Loucy (cell line): ENCODE measurements around the gene ISM1.

Experiments
- H2AFZ ChIP-seq: fragments of 200-600 bp; sonication (generic); 2 replicates; pipeline ENCODE4 v1.6.0; 2016; ENCODE audit warnings: antibody characterized with exemption, mild to moderate bottlenecking, low read length, moderate library complexity
- H3F3A ChIP-seq: fragments of 200-600 bp; 2 replicates; pipeline ENCODE4 v1.6.0; 2016; ENCODE audit warnings: antibody characterized with exemption, low read depth, mild to moderate bottlenecking
- H3K27me3 ChIP-seq: fragments of 200-600 bp; sonication (generic); 2 replicates; pipeline ENCODE4 v1.6.1; 2014; ENCODE audit warnings: low read length, mild to moderate bottlenecking; ENCODE audit not compliant: insufficient read depth, poor library complexity, severe bottlenecking
- H3K36me3 ChIP-seq: fragments of 200-600 bp; sonication (generic); 2 replicates; pipeline ENCODE4 v1.6.1; 2016; ENCODE audit warnings: low read length; ENCODE audit not compliant: insufficient read depth
- H3K4me1 ChIP-seq: fragments of 200-600 bp; sonication (generic); 2 replicates; pipeline ENCODE4 v1.5.1; 2014; ENCODE audit warnings: low read length, mild to moderate bottlenecking; ENCODE audit not compliant: insufficient read depth, poor library complexity, severe bottlenecking
- H3K4me2 ChIP-seq: fragments of 200-600 bp; sonication (generic); 2 replicates; pipeline ENCODE4 v1.6.0; 2014; ENCODE audit warnings: antibody characterized with exemption, low read length, low read depth, mild to moderate bottlenecking; ENCODE audit not compliant: poor library complexity, severe bottlenecking
- H3K4me3 ChIP-seq: fragments of 200-600 bp; sonication (generic); 2 replicates; pipeline ENCODE4 v1.5.1; 2014; ENCODE audit warnings: low read length, mild to moderate bottlenecking, mixed read lengths; ENCODE audit not compliant: poor library complexity, severe bottlenecking
- H3K79me2 ChIP-seq: fragments of 200-600 bp; sonication (generic); 2 replicates; pipeline ENCODE4 v1.6.1; 2014; ENCODE audit warnings: low read length; ENCODE audit not compliant: insufficient read depth
- H3K9ac ChIP-seq: fragments of 200-600 bp; sonication (generic); 2 replicates; pipeline ENCODE4 v1.6.0; 2014; ENCODE audit warnings: mild to moderate bottlenecking, low read depth, low read length, moderate library complexity; ENCODE audit not compliant: poor library complexity, severe bottlenecking
- H3K9me2 ChIP-seq: fragments of 200-600 bp; sonication (generic); replicated peaks from 2 replicates; pipeline ENCODE4 v1.6.1; 2016; ENCODE audit warnings: low read depth, low read length, mixed read lengths
- H3K9me3 ChIP-seq: fragments of 200-600 bp; sonication (generic); 2 replicates; pipeline ENCODE4 v1.6.1; 2014; ENCODE audit warnings: mild to moderate bottlenecking, antibody characterized with exemption, low read length, low read depth; ENCODE audit not compliant: insufficient read depth
- H4K20me1 ChIP-seq: fragments of 200-600 bp; sonication (generic); 2 replicates; pipeline ENCODE4 v1.6.0; 2014; ENCODE audit warnings: antibody characterized with exemption, low read length, mild to moderate bottlenecking; ENCODE audit not compliant: insufficient read depth, poor library complexity, severe bottlenecking
- EZH2phosphoT487 ChIP-seq: fragments of 200-600 bp; IDR thresholded peaks from 2 replicates; pipeline ENCODE4 v1.6.1; 2018; ENCODE audit warnings: antibody characterized with exemption, mild to moderate bottlenecking, moderate library complexity, borderline replicate concordance
- TF ChIP-seq, protein P1 (sequence below): fragments of 200-600 bp; sonication (generic); conservative IDR thresholded peaks from 2 replicates; pipeline ENCODE4 v1.5.1; 2014; ENCODE audit warnings: mild to moderate bottlenecking, antibody characterized with exemption, low read length

Gene ISM1

DNA sequence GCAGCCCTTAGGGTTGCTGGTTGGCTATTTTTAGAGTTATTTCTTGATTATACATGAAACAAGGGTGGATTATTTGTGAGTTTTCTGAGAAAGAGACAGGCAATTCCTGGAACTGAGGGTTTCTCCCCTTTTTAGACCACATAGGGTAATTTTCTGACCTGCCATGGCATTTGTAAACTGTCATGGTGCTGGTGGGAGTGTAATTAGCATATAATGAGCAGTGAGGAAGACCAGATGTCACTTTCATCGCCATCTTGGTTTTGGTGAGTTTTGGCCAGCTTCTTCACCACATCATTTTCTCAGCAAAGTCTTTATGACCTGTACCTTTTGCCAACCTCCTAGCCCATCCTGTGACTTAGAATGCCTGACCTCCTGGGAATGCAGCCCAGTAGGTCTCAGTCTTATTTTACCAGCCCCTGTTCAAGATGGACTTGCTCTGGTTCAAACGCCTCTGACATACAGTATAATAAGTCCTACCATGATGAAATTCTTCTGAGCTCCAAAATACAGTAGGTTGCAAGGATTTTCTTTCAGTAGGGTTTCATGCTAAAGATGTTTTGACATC lies 117.1 kb downstream of the ISM1 start:
- H2AFZ ChIP-seq, result no peak overlapping the region
- H3K9me2 ChIP-seq, result no peaks in the 10 kb centered on the region

DNA sequence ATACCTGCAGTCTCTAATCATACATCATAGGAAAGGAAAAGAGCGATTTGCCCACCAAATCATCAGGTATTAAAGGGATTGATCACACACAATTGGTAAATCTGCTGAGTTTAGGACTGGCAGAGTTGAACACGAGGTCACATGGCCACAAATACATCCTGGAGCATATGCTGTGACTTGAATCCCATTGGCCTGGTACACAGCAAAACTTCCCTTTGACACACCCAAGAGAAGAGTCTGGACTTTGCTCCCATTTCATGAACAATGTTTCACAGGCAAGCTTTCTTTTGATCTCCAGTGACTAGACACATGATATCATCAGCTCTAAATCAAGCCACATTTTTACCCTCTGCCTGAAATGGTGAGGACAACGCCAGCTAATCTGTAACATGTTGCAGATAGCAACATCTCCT lies 117.9 kb downstream of the ISM1 start:
- Histone ChIP-seq H3K9me2 (no peaks in the 10 kb centered on the region), H3K79me2 (no peaks in the 10 kb centered on the region), H3K4me3 (no peak overlapping the region), H3K27me3 (no peaks in the 10 kb centered on the region), H3K36me3 (no peaks in the 10 kb centered on the region), H3F3A (no peaks in the 10 kb centered on the region), H3K4me1 (no peaks in the 10 kb centered on the region), H3K9ac (no peak overlapping the region), H4K20me1 (no peaks in the 10 kb centered on the region), H3K9me3 (no peaks in the 10 kb centered on the region), H3K4me2 (no peak overlapping the region), H2AFZ (no peak overlapping the region)
- TF ChIP-seq, protein P1, sequence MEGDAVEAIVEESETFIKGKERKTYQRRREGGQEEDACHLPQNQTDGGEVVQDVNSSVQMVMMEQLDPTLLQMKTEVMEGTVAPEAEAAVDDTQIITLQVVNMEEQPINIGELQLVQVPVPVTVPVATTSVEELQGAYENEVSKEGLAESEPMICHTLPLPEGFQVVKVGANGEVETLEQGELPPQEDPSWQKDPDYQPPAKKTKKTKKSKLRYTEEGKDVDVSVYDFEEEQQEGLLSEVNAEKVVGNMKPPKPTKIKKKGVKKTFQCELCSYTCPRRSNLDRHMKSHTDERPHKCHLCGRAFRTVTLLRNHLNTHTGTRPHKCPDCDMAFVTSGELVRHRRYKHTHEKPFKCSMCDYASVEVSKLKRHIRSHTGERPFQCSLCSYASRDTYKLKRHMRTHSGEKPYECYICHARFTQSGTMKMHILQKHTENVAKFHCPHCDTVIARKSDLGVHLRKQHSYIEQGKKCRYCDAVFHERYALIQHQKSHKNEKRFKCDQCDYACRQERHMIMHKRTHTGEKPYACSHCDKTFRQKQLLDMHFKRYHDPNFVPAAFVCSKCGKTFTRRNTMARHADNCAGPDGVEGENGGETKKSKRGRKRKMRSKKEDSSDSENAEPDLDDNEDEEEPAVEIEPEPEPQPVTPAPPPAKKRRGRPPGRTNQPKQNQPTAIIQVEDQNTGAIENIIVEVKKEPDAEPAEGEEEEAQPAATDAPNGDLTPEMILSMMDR, result no peak
- no peak for TF ChIP-seq EZH2phosphoT487

More for the DNA sequence above, 117.1 kb downstream of the ISM1 start:
- no peak for TF ChIP-seq EZH2phosphoT487
- TF ChIP-seq, protein P1, result no peak
- H3K36me3 ChIP-seq, result no peaks in the 10 kb centered on the region
- H3K9me3 ChIP-seq, result no peaks in the 10 kb centered on the region
- no peaks in the 10 kb centered on the region for H3F3A ChIP-seq
- no peaks in the 10 kb centered on the region for H4K20me1 ChIP-seq
- no peak overlapping the region for H3K4me3 ChIP-seq
- H3K79me2 ChIP-seq, result no peaks in the 10 kb centered on the region
- no peaks in the 10 kb centered on the region for H3K4me1 ChIP-seq
- no peak overlapping the region for H3K4me2 ChIP-seq
- no peak overlapping the region for H3K9ac ChIP-seq
- H3K27me3 ChIP-seq, result no peaks in the 10 kb centered on the region

DNA sequence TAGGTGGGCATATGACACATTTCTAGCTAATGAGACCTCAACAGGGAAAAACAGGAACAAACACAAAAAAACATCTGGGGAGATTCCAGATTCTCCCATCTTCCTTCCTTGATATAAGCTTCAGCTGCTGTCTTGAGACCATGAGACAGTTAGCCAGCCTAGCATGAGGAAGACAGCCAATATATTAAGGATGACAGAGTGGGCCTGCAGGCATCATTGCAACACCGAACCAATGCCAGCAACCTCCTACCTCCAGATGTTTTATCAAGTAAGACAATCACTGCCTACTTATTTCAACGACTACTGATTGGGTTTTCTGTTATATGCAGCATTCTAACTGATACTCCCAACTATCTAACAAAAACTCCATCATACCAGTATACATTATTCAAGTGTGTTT lies 119.0 kb downstream of the ISM1 start:
- no peaks in the 10 kb centered on the region for H3K9me3 ChIP-seq
- no peaks in the 10 kb centered on the region for H3K4me1 ChIP-seq
- no peaks in the 10 kb centered on the region for H3K27me3 ChIP-seq
- H3K79me2 ChIP-seq, result no peaks in the 10 kb centered on the region
- H3K9ac ChIP-seq, result no peak overlapping the region
- no peak overlapping the region for H3K4me3 ChIP-seq
- H3K9me2 ChIP-seq, result no peaks in the 10 kb centered on the region
- TF ChIP-seq, protein P1, result no peak
- no peak for TF ChIP-seq EZH2phosphoT487
- no peak overlapping the region for H2AFZ ChIP-seq
- no peaks in the 10 kb centered on the region for H3K36me3 ChIP-seq
- no peaks in the 10 kb centered on the region for H4K20me1 ChIP-seq
- H3F3A ChIP-seq, result no peaks in the 10 kb centered on the region
- H3K4me2 ChIP-seq, result no peak overlapping the region
